Stimulated activated CD4-positive, alpha-beta T cell treated with anti-CD3 and anti-CD28 coated beads, Interleukin-12 subunit alpha, Interleukin-12 subunit beta, amount 100 ng/mL, for 4 hours (primary cell): ENCODE data around the gene TBC1D1.

Source experiments
- DNase-seq: peaks from one replicate; pipeline ENCODE4 v3.0.0-alpha.2; 2020

TBC1D1 gene

GRCh38 chr4:38132843-38133662 lies 242.2 kb downstream of the TBC1D1 start:
- DNase-seq = no peak

- no peak for DNase-seq
These were observed 243.0 kb downstream of the TBC1D1 start for GRCh38 chr4:38133711-38134480.

- DNase-seq = no peak
These were observed 244.3 kb downstream of the TBC1D1 start for GRCh38 chr4:38135201-38135600.

GRCh38 chr4:38136604-38137003 lies 245.7 kb downstream of the TBC1D1 start:
- no peak for DNase-seq

GRCh38 chr4:38137080-38137479 lies 246.2 kb downstream of the TBC1D1 start:
- DNase-seq = no peak

- no peak for DNase-seq
These were observed 247.5 kb downstream of the TBC1D1 start for GRCh38 chr4:38138363-38138762.

- DNase-seq = no peak
These were observed 248.3 kb downstream of the TBC1D1 start for GRCh38 chr4:38139187-38139586.

- no peak for DNase-seq
These were observed 249.8 kb downstream of the TBC1D1 start for GRCh38 chr4:38140643-38141203.

- no peak for DNase-seq
These were observed 251.1 kb downstream of the TBC1D1 start for GRCh38 chr4:38141808-38142500.

GRCh38 chr4:38144031-38144430 lies 253.1 kb downstream of the TBC1D1 start:
- DNase-seq = no peak

- DNase-seq = no peak
These were observed 254.3 kb downstream of the TBC1D1 start for GRCh38 chr4:38145033-38145678.

GRCh38 chr4:38145741-38146140 lies 254.9 kb downstream of the TBC1D1 start:
- no peak for DNase-seq

- no peak for DNase-seq
These were observed 255.5 kb downstream of the TBC1D1 start for GRCh38 chr4:38146383-38146782.

GRCh38 chr4:38149472-38149996 lies 258.6 kb downstream of the TBC1D1 start:
- no peak for DNase-seq

- DNase-seq = no peak
These were observed 259.2 kb downstream of the TBC1D1 start for GRCh38 chr4:38149997-38150671.

GRCh38 chr4:38150766-38151165 lies 259.9 kb downstream of the TBC1D1 start:
- DNase-seq = no peak

GRCh38 chr4:38151873-38152272 lies 261.0 kb downstream of the TBC1D1 start:
- no peak for DNase-seq

- no peak for DNase-seq
These were observed 261.4 kb downstream of the TBC1D1 start for GRCh38 chr4:38152305-38152704.

- DNase-seq = no peak
These were observed 262.0 kb downstream of the TBC1D1 start for GRCh38 chr4:38152721-38153386.

- DNase-seq = no peak
These were observed 262.5 kb downstream of the TBC1D1 start for GRCh38 chr4:38153387-38153760.

GRCh38 chr4:38154252-38154651 lies 263.4 kb downstream of the TBC1D1 start:
- DNase-seq = no peak
